Measurements from ENCODE around the gene MYO7B. TPM values are rescaled to one million over a fixed set of nuclear protein-coding genes. Genes with fewer than 3 reads are reported as not detected.

The MYO7B gene
- total and polyA plus RNA-seq, 9 of the 15 experiments (the other 6 are each of a cell fraction or from before 2014, with no cell fraction given) = 0.08 TPM; not detected in 8

DNA sequence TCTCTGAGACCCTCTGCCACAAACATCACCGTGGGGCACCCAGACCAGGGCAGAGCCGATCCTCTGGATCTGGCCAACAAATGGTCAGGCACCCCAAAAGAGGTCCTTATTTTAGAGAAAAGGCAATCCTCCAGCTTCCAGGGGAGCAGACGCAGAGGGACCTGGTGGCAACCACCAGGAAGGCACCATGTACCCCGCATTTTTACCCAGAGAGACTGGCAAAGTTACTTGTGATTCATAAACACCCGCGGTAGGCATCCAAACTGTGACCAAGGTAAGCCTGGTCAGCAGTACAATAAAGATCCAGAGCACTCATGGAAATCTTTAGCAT is 129.4 kb downstream of the MYO7B start:
- Histone ChIP-seq H3K27me3 (ENCODE audit: control insufficient read depth in 2 of 2, insufficient read depth in 2 of 2, low read length in 2 of 2) (peaks cover 38 to 48% of the 10 kb centered on the region in 2 experiments), H3K9me1 (ENCODE audit: control insufficient read depth, insufficient read depth, low read length) (no peaks in the 10 kb centered on the region), H3K9me3 (replicated peaks; ENCODE audit: control insufficient read depth, insufficient read depth, low read depth, low read length) (no peaks in the 10 kb centered on the region; the same call in 1 of the 2 replicates), H3K4me3 (no peak overlapping the region), H2AFZ (ENCODE audit: low read depth, low read length) (no peak overlapping the region), H3K9ac (ENCODE audit: insufficient read depth in 1 of 2, low read depth in 2 of 2, low read length in 2 of 2) (no peak overlapping the region), H3K27ac (ENCODE audit: extremely low read depth, low read depth, low read length) (no peak overlapping the region), H3K4me1 (replicated peaks in 1 of 2; ENCODE audit: control insufficient read depth in 2 of 2, insufficient read depth in 2 of 2, low read length in 2 of 2) (peaks cover 2 to 8% of the 10 kb centered on the region in 2 experiments; a peak in 3 of 5 replicates), H4K20me1 (replicated peaks; ENCODE audit: control insufficient read depth, insufficient read depth, low read length) (no peaks in the 10 kb centered on the region; the same call in 1 of the 2 replicates), H3K36me3 (ENCODE audit: control insufficient read depth, insufficient read depth, low read length) (no peaks in the 10 kb centered on the region), H3K79me2 (ENCODE audit: control insufficient read depth, insufficient read depth, low read length) (no peaks in the 10 kb centered on the region), H3K4me2 (ENCODE audit: insufficient read depth, low read length) (no peak overlapping the region)
- in situ Hi-C loops (cut with MboI) (no loop called here), intact Hi-C loops (cut with micrococcal nuclease) (no loop called here)
- BruUV-seq (replicated peaks) = no TSS peak
- ChIA-PET POLR2A (interaction anchor here (1.5 kb wide), 1 partner anchor 11 kb away, joined by 3 read pairs; no protein-coding TSS in a partner anchor), CTCF (ENCODE audit: low intra/inter-chr PET ratio) (no interaction called here)
- DNase-seq (ENCODE audit: extremely low read depth in 1 of 4, low spot score in 3 of 4) = no peak
- no peak for ATAC-seq
- 2% methylated on average over 6 of the region's 6 CpGs for WGBS (ENCODE audit: insufficient coverage, low coverage, missing lambda C conversion rate)
- no peak for FAIRE-seq
- TF ChIP-seq KAT2B (IDR thresholded peaks at IDR 0.05; ENCODE audit: low read depth, low read length) (no peak), MXI1 (IDR thresholded peaks at IDR 0.05; ENCODE audit: low read depth, low read length) (no peak), CBFB (CRISPR knock-in tag; IDR thresholded peaks at IDR 0.05) (no peak), SOX6 (IDR thresholded peaks at IDR 0.05) (no peak), ZNF583 (CRISPR knock-in tag; IDR thresholded peaks at IDR 0.05) (no peak), ZNF354B (CRISPR knock-in tag; IDR thresholded peaks at IDR 0.05) (no peak)
- TF ChIP-seq, protein P1, sequence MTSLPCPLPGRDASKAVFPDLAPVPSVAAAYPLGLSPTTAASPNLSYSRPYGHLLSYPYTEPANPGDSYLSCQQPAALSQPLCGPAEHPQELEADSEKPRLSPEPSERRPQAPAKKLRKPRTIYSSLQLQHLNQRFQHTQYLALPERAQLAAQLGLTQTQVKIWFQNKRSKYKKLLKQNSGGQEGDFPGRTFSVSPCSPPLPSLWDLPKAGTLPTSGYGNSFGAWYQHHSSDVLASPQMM (CRISPR knock-in tag; IDR thresholded peaks at IDR 0.05) = no peak
- TF ChIP-seq, protein P2, sequence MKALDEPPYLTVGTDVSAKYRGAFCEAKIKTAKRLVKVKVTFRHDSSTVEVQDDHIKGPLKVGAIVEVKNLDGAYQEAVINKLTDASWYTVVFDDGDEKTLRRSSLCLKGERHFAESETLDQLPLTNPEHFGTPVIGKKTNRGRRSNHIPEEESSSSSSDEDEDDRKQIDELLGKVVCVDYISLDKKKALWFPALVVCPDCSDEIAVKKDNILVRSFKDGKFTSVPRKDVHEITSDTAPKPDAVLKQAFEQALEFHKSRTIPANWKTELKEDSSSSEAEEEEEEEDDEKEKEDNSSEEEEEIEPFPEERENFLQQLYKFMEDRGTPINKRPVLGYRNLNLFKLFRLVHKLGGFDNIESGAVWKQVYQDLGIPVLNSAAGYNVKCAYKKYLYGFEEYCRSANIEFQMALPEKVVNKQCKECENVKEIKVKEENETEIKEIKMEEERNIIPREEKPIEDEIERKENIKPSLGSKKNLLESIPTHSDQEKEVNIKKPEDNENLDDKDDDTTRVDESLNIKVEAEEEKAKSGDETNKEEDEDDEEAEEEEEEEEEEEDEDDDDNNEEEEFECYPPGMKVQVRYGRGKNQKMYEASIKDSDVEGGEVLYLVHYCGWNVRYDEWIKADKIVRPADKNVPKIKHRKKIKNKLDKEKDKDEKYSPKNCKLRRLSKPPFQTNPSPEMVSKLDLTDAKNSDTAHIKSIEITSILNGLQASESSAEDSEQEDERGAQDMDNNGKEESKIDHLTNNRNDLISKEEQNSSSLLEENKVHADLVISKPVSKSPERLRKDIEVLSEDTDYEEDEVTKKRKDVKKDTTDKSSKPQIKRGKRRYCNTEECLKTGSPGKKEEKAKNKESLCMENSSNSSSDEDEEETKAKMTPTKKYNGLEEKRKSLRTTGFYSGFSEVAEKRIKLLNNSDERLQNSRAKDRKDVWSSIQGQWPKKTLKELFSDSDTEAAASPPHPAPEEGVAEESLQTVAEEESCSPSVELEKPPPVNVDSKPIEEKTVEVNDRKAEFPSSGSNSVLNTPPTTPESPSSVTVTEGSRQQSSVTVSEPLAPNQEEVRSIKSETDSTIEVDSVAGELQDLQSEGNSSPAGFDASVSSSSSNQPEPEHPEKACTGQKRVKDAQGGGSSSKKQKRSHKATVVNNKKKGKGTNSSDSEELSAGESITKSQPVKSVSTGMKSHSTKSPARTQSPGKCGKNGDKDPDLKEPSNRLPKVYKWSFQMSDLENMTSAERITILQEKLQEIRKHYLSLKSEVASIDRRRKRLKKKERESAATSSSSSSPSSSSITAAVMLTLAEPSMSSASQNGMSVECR (CRISPR knock-in tag; IDR thresholded peaks at IDR 0.05) = no peak
- TF ChIP-seq, protein P3, sequence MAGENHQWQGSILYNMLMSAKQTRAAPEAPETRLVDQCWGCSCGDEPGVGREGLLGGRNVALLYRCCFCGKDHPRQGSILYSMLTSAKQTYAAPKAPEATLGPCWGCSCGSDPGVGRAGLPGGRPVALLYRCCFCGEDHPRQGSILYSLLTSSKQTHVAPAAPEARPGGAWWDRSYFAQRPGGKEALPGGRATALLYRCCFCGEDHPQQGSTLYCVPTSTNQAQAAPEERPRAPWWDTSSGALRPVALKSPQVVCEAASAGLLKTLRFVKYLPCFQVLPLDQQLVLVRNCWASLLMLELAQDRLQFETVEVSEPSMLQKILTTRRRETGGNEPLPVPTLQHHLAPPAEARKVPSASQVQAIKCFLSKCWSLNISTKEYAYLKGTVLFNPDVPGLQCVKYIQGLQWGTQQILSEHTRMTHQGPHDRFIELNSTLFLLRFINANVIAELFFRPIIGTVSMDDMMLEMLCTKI (IDR thresholded peaks at IDR 0.05; ENCODE audit: partially characterized antibody) = no peak

Data from K562 (cell line).